Measurements from ENCODE around the gene DMXL2.

GRCh38 chr15:51425517-51426040 lies 197.0 kb downstream of the DMXL2 start:
- no peak for TF ChIP-seq CTCF (IDR thresholded peaks at IDR 0.05)
- no peak for TF ChIP-seq POLR2A (IDR thresholded peaks at IDR 0.05)
